OCI-LY7 (cell line): ENCODE results near the gene CHPT1. TPM values are rescaled to one million over a fixed set of nuclear protein-coding genes. Genes with fewer than 3 reads are reported as not detected.
A peak's percentile ranks its signal among the peaks of the same experiment; 100 is the strongest.

Experiments used
- BruUV-seq: library from RNA; stranded (reverse); fragments of 400-500 nt; replicated peaks from 2 replicates; lab custom pipeline; 2021; lab: Mats Ljungman, UMichigan
- CTCF ChIA-PET: fragments of 300-600 bp; sonication (Branson Sonifier 250); formaldehyde crosslinking; loops from one replicate; lab custom pipeline; 2022; ENCODE audit warnings: antibody characterized with exemption; ENCODE audit not compliant: unreplicated experiment; lab: Charles Lee
- POLR2A ChIA-PET: fragments of 300-600 bp; sonication (Branson Sonifier 250); formaldehyde crosslinking; loops from one replicate; lab custom pipeline; 2022; ENCODE audit warnings: antibody characterized with exemption; lab: Charles Lee
- DNase-seq: peaks from one replicate; pipeline ENCODE4 v3.0.0-alpha.2; 2015; ENCODE audit warnings: low spot score
- H2AFZ ChIP-seq: fragments of 200-600 bp; sonication (generic), shearing (Covaris generic); 2 replicates; pipeline ENCODE4 v1.6.1; 2014; ENCODE audit warnings: mild to moderate bottlenecking, antibody characterized with exemption, low read length, moderate library complexity
- H3K27ac ChIP-seq: fragments of 200-600 bp; sonication (generic); 2 replicates; pipeline ENCODE4 v1.5.1; 2014; ENCODE audit warnings: mixed run types, low read depth, mild to moderate bottlenecking, moderate library complexity, low read length, inconsistent platforms; ENCODE audit not compliant: poor library complexity, severe bottlenecking
- H3K36me3 ChIP-seq: fragments of 200-600 bp; sonication (generic); 2 replicates; pipeline ENCODE4 v1.6.1; 2014; ENCODE audit warnings: mild to moderate bottlenecking, antibody characterized with exemption, low read length, moderate library complexity, mixed read lengths; ENCODE audit not compliant: insufficient read depth
- H3K4me1 ChIP-seq: fragments of 200-600 bp; sonication (generic); 2 replicates; pipeline ENCODE4 v1.5.1; 2014; ENCODE audit warnings: mild to moderate bottlenecking, low read length; ENCODE audit not compliant: insufficient read depth, poor library complexity, severe bottlenecking
- H3K4me2 ChIP-seq: fragments of 200-600 bp; sonication (generic); 2 replicates; pipeline ENCODE4 v1.6.1; 2014; ENCODE audit warnings: mild to moderate bottlenecking, low read length
- H3K4me3 ChIP-seq: fragments of 200-600 bp; sonication (generic); 2 replicates; pipeline ENCODE4 v1.5.1; 2014; ENCODE audit warnings: mild to moderate bottlenecking, low read depth, low read length; ENCODE audit not compliant: poor library complexity, severe bottlenecking
- H3K79me2 ChIP-seq: fragments of 200-600 bp; sonication (generic); 2 replicates; pipeline ENCODE4 v1.6.1; 2016; ENCODE audit warnings: low read depth, mild to moderate bottlenecking, low read length, moderate library complexity, mixed read lengths; ENCODE audit not compliant: insufficient read depth
- H3K9me2 ChIP-seq: fragments of 200-600 bp; sonication (generic); 2 replicates; pipeline ENCODE4 v1.6.1; 2016; ENCODE audit warnings: mild to moderate bottlenecking, low read length, mixed read lengths; ENCODE audit not compliant: insufficient read depth
- H3K9me3 ChIP-seq: fragments of 200-600 bp; sonication (generic); 2 replicates; pipeline ENCODE4 v1.6.1; 2014; ENCODE audit warnings: mild to moderate bottlenecking, mixed run types, low read length, mixed read lengths
- H4K20me1 ChIP-seq: fragments of 200-600 bp; sonication (generic); 2 replicates; pipeline ENCODE4 v1.6.1; 2014; ENCODE audit warnings: mild to moderate bottlenecking, antibody characterized with exemption, low read length, moderate library complexity, mixed read lengths; ENCODE audit not compliant: insufficient read depth
- EZH2phosphoT487 ChIP-seq: fragments of 200-600 bp; sonication (generic); IDR thresholded peaks from 2 replicates; pipeline ENCODE4 v1.6.1; 2018; ENCODE audit warnings: low read depth, borderline replicate concordance, mild to moderate bottlenecking, mixed run types, antibody characterized with exemption, low read length, moderate library complexity, mixed read lengths
- intact Hi-C: fragments of 100-400 bp; cut with micrococcal nuclease; formaldehyde crosslinking; loops from one replicate; pipeline ENCODE4 v1.10.0; 2022; ENCODE audit not compliant: unreplicated experiment
- total RNA-seq, 2 experiments: library from RNA; depleted of rRNA in 1 of 2; stranded (reverse); fragments of >200 nt in 1 of 2; shearing (Covaris generic) in 1 of 2; gene quantifications; 2 replicates each; pipeline ENCODE4 v1.2.3, GENCODE V29; 2014 to 2022
- TF ChIP-seq, protein P1 (sequence below): fragments of 200-600 bp; sonication (generic); conservative IDR thresholded peaks from 2 replicates; pipeline ENCODE4 v1.5.1; 2014; ENCODE audit warnings: mild to moderate bottlenecking, antibody characterized with exemption, low read length, moderate library complexity, mixed read lengths

The CHPT1 gene
- total RNA-seq, 2 experiments from 2014 or later: 44.3 to 56.6 TPM

DNA sequence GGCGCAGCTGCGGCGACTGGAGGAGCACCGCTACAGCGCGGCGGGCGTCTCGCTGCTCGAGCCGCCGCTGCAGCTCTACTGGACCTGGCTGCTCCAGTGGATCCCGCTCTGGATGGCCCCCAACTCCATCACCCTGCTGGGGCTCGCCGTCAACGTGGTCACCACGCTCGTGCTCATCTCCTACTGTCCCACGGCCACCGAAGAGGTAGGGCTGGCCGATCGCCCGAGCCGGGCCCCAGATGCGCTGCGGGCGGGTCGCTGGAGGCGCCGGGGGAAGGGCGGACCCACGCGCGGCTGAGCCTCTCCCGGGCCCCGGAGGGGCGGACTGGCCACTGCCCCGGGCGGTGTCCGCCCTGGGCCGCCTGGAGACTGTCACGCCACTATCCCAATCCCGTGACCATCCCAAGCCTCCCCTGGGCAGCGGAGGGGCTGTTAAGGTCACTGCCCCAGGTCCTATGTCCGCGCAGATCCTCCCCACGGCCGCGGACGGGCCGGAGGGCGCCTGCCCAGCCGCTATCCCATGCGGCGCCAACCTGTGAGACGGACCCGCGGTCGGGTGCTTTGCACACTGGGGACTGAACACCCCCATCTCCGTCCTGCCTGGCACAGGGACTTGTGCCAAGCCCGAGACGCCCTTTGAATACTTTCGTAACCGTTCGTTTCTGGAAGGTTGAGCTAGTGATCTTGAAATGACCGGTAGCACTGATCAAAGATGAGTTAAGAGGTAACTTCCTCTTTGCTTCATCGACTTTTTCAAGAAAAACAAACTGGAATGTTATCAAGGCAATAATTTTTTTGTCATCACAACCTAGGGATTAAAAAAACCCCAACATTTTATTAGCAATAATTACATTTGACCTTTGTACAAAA, 725 bp downstream of the CHPT1 start:
- Histone ChIP-seq H3K4me2 (peak overlapping the region; percentile 97), H3K79me2 (peaks cover 16% of the 10 kb centered on the region; the same call in 1 of the 2 replicates), H3K4me1 (peaks cover 45% of the 10 kb centered on the region), H3K27ac (peak overlapping the region; percentile 56), H3K9me3 (peaks cover 6% of the 10 kb centered on the region; the same call in 1 of the 2 replicates), H2AFZ (peak overlapping the region; percentile 89; the same call in 1 of the 2 replicates), H4K20me1 (no peaks in the 10 kb centered on the region; the same call in 1 of the 2 replicates), H3K4me3 (peak overlapping the region; percentile 80), H3K9me2 (no peaks in the 10 kb centered on the region), H3K36me3 (no peaks in the 10 kb centered on the region; the same call in 1 of the 2 replicates)
- CTCF ChIA-PET: interaction anchor here (1.0 kb wide), 1 partner anchor 65 kb away, joined by 3 read pairs; no protein-coding TSS in a partner anchor
- peak; percentile 53 for DNase-seq
- TF ChIP-seq, protein P1, sequence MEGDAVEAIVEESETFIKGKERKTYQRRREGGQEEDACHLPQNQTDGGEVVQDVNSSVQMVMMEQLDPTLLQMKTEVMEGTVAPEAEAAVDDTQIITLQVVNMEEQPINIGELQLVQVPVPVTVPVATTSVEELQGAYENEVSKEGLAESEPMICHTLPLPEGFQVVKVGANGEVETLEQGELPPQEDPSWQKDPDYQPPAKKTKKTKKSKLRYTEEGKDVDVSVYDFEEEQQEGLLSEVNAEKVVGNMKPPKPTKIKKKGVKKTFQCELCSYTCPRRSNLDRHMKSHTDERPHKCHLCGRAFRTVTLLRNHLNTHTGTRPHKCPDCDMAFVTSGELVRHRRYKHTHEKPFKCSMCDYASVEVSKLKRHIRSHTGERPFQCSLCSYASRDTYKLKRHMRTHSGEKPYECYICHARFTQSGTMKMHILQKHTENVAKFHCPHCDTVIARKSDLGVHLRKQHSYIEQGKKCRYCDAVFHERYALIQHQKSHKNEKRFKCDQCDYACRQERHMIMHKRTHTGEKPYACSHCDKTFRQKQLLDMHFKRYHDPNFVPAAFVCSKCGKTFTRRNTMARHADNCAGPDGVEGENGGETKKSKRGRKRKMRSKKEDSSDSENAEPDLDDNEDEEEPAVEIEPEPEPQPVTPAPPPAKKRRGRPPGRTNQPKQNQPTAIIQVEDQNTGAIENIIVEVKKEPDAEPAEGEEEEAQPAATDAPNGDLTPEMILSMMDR: no peak
- TF ChIP-seq EZH2phosphoT487: no peak
- no TSS peak for BruUV-seq
- intact Hi-C loops: loop anchor here (1.0 to 5.0 kb wide), 3 partner anchors 27 to 134 kb away; partner anchors contain the start of gene GNPTAB
- POLR2A ChIA-PET: interaction anchor here (1.2 to 1.7 kb wide), 3 partner anchors 10 to 74 kb away, joined by 3 to 6 read pairs (median 5); no protein-coding TSS in a partner anchor

DNA sequence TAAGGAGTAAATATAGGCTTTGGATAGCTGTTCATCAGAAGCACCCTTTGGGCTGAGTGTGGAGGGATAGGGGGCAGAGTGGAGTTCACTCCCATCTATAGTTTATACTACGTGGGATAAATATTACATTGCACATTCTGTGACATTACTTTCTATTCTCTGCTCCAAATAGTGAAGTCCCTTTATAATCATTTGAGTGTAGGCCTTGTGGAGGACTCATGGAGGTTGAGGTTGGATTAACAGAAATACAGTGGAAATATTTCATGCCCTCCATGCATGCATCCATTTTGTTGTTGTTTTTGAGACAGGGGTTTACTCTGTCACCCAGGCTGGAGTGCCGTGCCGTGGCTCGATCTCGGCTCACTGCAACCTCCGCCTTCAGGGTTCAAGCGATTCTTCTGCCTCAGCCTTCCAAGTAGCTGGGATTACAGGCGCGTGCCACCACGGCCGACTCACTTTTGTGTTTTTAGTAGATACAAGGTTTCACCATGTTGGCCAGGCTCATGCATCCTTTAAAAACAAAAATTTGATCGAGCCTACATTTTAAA, 1.4 kb downstream of the CHPT1 start:
- Histone ChIP-seq H3K36me3 (no peaks in the 10 kb centered on the region; the same call in 1 of the 2 replicates), H3K27ac (peak overlapping the region; percentile 56), H4K20me1 (no peaks in the 10 kb centered on the region; the same call in 1 of the 2 replicates), H2AFZ (peak overlapping the region; percentile 89; the same call in 1 of the 2 replicates), H3K9me3 (peaks cover 6% of the 10 kb centered on the region; the same call in 1 of the 2 replicates), H3K4me2 (peak overlapping the region; percentile 97), H3K9me2 (no peaks in the 10 kb centered on the region), H3K4me3 (peak overlapping the region; percentile 80), H3K4me1 (peaks cover 45% of the 10 kb centered on the region), H3K79me2 (peaks cover 16% of the 10 kb centered on the region; the same call in 1 of the 2 replicates)
- POLR2A ChIA-PET: interaction anchor here (1.2 to 1.7 kb wide), 6 partner anchors 9 to 73 kb away, joined by 3 to 6 read pairs (median 4); no protein-coding TSS in a partner anchor
- no TSS peak for BruUV-seq
- intact Hi-C loops: loop anchor here (1.0 to 5.0 kb wide), 2 partner anchors 44 to 133 kb away; partner anchors contain the start of gene GNPTAB
- peak; percentile 46 for DNase-seq
- TF ChIP-seq, protein P1: peak; percentile 81
- TF ChIP-seq EZH2phosphoT487: no peak
- CTCF ChIA-PET: interaction anchor here (1.0 kb wide), 1 partner anchor 64 kb away, joined by 3 read pairs; no protein-coding TSS in a partner anchor
